Activated CD4-positive, alpha-beta T cell treated with anti-CD3 and anti-CD28 coated beads, Interleukin-2, amount 10 ng/mL, durations not matched to agents 7 days and 5 days (primary cell): Measurements from ENCODE around the gene FUT1. TPM values are rescaled to one million over a fixed set of nuclear protein-coding genes. Genes with fewer than 3 reads are reported as not detected.

ENCODE experiments used
- CTCF ChIA-PET: fragments of 350-600 bp; sonication (Branson Sonifier 250); formaldehyde crosslinking; loops from one replicate; lab custom pipeline; 2021; ENCODE audit warnings: antibody characterized with exemption; lab: Charles Lee
- POLR2A ChIA-PET: fragments of 350-600 bp; sonication (Branson Sonifier 250); formaldehyde crosslinking; loops from one replicate; lab custom pipeline; 2021; ENCODE audit warnings: antibody characterized with exemption; lab: Charles Lee
- DNase-seq: peaks from one replicate; pipeline ENCODE4 v3.0.0-alpha.2; 2020
- H3K27ac Mint-ChIP-seq: one replicate; pipeline ENCODE4 v1.8.0; 2021; ENCODE audit warnings: mild to moderate bottlenecking, moderate library complexity, mixed read lengths
- H3K27me3 Mint-ChIP-seq: one replicate; pipeline ENCODE4 v1.8.0; 2021; ENCODE audit warnings: mixed read lengths
- H3K36me3 Mint-ChIP-seq: one replicate; pipeline ENCODE4 v1.8.0; 2021; ENCODE audit warnings: low read depth, mixed read lengths
- H3K4me1 Mint-ChIP-seq: one replicate; pipeline ENCODE4 v1.8.0; 2021; ENCODE audit warnings: mixed read lengths
- H3K4me3 Mint-ChIP-seq: one replicate; pipeline ENCODE4 v1.8.0; 2021; ENCODE audit warnings: mild to moderate bottlenecking, moderate library complexity, mixed read lengths
- H3K9me3 Mint-ChIP-seq: one replicate; pipeline ENCODE4 v1.8.0; 2021; ENCODE audit warnings: mixed read lengths
- total RNA-seq, 2 experiments: library from RNA; stranded (reverse); gene quantifications; one replicate each; pipeline ENCODE4 v1.2.3, GENCODE V29; 2021

The FUT1 gene
- total RNA-seq, 2 experiments from 2014 or later, result 0.10 to 0.23 TPM

DNA sequence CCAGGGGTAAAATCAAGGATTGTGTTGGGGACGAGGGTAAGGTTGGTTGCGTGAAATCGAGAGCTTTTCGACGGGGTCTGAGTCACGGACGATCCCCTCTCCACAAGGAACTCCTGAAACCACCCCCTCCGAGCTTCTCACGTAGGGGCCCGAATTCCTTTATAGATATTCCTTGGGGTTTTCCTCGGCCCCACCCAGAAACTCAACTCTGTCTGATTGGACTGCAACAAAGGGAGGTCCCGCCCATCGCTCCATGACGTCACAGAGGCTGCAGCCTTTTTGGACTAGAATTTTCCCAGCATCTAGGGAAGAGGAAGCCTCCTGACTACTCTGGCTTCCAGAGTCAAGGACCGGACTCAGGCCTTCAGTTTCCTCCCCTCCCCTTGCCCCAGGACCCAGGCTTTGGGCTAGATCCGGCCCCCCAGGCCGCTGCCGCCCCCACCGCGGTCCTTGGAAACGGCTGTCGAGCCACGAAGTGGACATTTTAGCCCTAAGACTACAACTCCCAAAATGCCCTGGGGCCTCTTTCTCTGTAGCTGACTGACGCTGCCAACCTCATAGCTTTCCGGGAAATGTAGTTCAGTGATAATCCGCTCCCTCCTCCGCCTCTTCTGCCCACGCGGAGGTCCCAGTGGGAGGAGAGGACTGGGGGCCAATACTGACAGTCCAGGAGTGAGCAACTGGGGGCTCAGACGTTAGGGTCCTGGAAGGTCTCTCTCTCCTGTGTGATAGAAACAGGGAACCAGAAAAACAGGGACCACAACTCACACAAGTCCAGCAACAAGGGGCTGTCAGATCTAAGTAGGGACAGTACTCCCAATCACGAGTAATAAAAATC is 5.5 kb downstream of the FUT1 start, which contains the start of gene IZUMO1:
Gene IZUMO1, minus strand, starts transcription at position 172 of the 838 bp plus-strand sequence. CDS start 1,050 bp downstream, outside the sequence.
- CTCF ChIA-PET, result interaction anchor here (0.7 to 2.2 kb wide), 4 partner anchors 8 to 224 kb away, joined by 3 to 9 read pairs (median 4); partner anchors contain the start of gene BCAT2
- Mint-ChIP-seq H3K27ac (no peak within 1 kb of the TSS), H3K36me3 (no peaks in the 10 kb centered on the region), H3K4me3 (peak within 1 kb of the TSS; percentile 34), H3K27me3 (peaks cover 15% of the 10 kb centered on the region), H3K9me3 (no peaks in the 10 kb centered on the region), H3K4me1 (peaks cover 19% of the 10 kb centered on the region)
- DNase-seq, result peak; percentile 65
- POLR2A ChIA-PET, result no interaction called here

DNA sequence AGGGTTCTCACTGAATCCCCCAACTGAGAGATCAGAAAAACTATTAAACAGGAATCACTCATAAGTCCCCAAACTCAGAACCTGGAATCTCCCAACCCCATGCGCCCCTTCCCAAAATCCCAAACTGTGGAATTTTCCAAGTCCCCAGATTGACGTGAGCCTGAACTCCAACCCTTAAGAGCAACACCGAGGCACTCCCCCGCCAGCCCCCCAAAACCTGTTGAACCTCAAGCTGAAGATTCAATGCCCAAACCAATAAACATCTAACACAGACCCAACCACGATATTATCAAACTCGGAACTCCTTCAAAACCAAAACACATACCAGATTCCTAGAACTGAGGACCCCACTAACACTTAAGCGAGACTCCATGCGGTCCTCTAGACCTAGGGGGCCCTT is 6.3 kb downstream of the FUT1 start:
- Mint-ChIP-seq H3K4me1 (peaks cover 23% of the 10 kb centered on the region), H3K27me3 (peaks cover 15% of the 10 kb centered on the region), H3K27ac (no peak overlapping the region), H3K9me3 (no peaks in the 10 kb centered on the region), H3K36me3 (no peaks in the 10 kb centered on the region), H3K4me3 (no peak overlapping the region)
- no peak for DNase-seq
- POLR2A ChIA-PET, result no interaction called here
- CTCF ChIA-PET, result interaction anchor here (1.2 kb wide), 1 partner anchor 225 kb away, joined by 5 read pairs; no protein-coding TSS in a partner anchor

DNA sequence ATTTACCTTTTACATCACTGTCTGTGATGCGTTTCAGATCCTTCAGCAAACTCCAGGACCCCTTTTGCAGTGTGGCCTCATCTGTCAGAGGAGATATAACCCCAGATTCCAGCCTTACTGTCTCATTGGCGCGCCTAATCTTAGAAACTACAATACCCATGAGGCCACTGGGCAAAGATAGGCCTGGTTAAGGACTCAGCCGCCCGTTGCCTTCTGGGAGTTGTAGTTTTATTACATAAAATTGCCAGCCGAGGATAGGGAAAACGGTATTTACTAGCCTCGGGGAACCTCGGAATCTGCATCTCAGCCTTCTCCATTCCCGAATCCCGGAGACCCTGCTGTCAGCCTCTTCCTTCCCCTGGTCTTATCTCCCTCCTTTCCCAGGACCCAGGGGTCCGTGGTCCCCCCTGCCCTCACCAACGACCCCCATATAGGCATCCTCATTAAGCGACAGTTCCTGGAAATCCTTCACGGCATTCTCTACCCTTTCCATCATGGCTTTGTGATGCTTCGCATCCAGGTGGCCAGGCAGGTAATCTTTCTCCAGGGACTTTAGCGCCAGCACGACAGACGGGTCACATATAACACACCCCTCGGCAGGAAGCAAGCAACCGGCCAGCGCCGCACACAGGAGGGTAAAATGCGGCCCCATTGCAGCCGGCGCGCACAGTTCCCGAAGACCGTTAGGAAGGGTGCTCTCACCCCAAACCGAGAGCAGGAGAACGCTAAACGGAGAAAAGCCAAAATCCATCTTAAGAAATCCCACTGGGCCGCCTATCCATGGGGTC is 7.0 kb downstream of the FUT1 start:
- Mint-ChIP-seq H3K27me3 (peaks cover 16% of the 10 kb centered on the region), H3K27ac (no peak overlapping the region), H3K4me3 (no peak overlapping the region), H3K4me1 (peaks cover 25% of the 10 kb centered on the region), H3K36me3 (no peaks in the 10 kb centered on the region), H3K9me3 (no peaks in the 10 kb centered on the region)
- DNase-seq, result peak; percentile 67
- POLR2A ChIA-PET, result no interaction called here
- CTCF ChIA-PET, result no interaction called here

DNA sequence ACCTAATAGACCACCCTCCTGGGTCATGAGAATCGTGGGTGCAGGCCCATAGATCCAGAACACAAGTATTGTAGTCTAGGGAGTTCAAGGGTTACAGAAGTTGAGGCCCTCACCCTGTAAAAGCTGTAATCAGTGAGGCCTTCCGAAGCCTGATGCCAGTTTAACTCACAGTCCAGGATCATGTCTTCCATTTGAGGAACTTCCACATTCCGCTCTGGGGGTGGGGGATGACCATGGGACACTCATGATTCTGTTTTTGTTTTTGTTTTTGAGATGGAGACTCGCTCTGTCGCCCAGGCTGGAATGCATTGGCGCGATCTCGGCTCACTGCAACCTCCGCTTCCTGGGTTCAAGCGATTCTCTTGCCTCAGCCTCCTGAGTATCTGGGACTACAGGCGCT is 10.3 kb downstream of the FUT1 start:
- CTCF ChIA-PET, result no interaction called here

DNA sequence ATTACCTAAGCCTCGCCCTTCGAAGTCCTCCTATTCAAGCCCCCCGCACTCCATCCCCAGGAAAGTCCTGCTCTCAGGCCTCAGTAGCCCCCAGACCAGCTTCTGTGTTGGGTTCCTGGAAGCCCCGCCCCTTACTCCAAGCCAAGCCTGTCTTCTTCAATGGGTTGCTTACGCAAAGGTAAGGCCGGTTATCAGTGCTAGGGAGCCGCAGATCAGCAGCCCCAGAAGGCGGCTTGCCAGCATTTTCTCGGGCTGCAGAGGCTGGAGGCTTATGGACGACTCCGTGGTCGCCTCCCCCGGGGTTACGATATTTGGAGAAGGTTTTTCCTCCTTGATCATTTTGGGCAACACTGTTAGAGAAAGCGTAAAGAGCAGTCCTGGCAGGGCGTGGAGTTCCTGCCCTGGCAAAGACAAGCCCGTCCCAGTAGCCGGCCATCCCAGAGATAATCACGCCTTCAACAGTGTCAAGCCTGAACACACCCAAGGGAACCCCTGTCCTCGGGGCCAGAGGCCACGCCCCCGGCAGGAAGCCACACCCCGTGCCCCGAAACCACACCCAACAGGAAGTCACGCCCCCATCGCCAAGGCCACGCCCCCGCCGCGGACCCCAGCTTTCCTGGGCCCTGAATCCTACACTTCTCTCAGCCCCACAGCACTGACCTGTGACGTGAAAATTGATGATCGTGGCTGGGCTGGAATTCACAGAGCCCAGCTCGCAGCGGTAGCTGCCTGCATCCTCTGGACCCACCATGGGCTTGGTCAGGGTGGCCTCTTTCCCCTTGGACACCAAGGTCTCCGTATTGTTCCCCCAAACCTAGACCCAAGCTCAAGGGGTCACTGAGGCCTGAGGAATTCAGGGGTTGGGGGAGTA is 11.1 kb downstream of the FUT1 start:
- Mint-ChIP-seq H3K9me3 (no peaks in the 10 kb centered on the region), H3K27ac (no peak overlapping the region), H3K4me3 (no peak overlapping the region), H3K36me3 (no peaks in the 10 kb centered on the region), H3K4me1 (peaks cover 43% of the 10 kb centered on the region), H3K27me3 (peaks cover 21% of the 10 kb centered on the region)
- no peak for DNase-seq
- ChIA-PET POLR2A (interaction anchor here (0.5 kb wide), 1 partner anchor 47 kb away, joined by 4 read pairs; no protein-coding TSS in a partner anchor), CTCF (no interaction called here)

More for the DNA sequence above, 10.3 kb downstream of the FUT1 start:
- Mint-ChIP-seq H3K4me1 (peaks cover 44% of the 10 kb centered on the region), H3K9me3 (no peaks in the 10 kb centered on the region), H3K4me3 (no peak overlapping the region), H3K36me3 (no peaks in the 10 kb centered on the region), H3K27ac (no peak overlapping the region), H3K27me3 (peaks cover 21% of the 10 kb centered on the region)
- POLR2A ChIA-PET, result no interaction called here
- DNase-seq, result no peak

DNA sequence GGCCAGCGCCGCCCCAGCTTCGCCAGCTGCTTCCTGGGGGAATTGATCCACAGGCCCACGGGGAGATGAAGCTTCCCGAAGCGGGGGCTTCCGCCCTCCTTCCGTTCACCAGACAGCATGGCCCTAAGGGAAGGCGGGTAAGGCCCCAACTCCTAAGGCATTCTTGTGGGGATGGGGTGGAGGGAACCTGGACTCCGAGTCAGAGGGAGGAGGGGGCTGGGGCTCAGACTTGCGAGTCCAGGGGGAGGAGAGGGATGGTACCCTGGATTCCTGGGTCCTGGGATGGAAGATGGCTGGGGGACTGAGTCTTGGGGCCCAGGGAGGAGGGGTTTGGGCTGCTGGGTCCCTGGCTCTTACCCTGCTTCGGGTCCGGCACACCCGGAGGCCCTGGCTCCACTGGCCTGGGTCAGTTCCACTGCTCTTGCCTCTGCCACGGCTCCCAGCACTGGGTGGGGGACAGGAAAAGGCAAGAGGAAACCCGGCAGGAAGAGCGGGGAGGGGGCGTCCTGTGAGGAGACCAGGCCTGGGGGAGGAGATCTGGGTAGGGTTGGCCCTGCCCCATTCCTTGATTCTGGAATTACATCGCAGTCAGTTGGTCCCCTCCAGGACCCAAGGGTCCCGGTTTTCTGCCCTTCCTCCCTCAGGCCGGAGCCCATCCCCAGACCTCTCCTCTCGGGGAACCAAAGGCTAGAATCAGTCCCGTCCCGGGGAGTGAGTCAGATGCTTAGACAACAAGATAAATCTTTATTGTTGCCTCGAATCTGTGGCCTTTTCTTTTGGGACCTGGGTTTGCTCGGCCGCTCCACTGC is 12.1 kb downstream of the FUT1 start, which contains the start of gene RASIP1:
Gene RASIP1, minus strand, starts transcription at position 447 of the 809 bp plus-strand sequence. Its CDS starts 328 bp downstream, at position 119.
- H3K36me3 Mint-ChIP-seq, result no peaks in the 10 kb centered on the region
- ChIA-PET POLR2A (interaction anchor here (0.5 kb wide), 1 partner anchor 46 kb away, joined by 4 read pairs; no protein-coding TSS in a partner anchor), CTCF (interaction anchor here (1.9 kb wide), 1 partner anchor 24 kb away, joined by 4 read pairs; no protein-coding TSS in a partner anchor)
- H3K4me1 Mint-ChIP-seq, result peaks cover 34% of the 10 kb centered on the region
- no peak for DNase-seq
- H3K9me3 Mint-ChIP-seq, result no peaks in the 10 kb centered on the region
- H3K27me3 Mint-ChIP-seq, result peaks cover 17% of the 10 kb centered on the region
- no peak within 1 kb of the TSS for H3K27ac Mint-ChIP-seq
- H3K4me3 Mint-ChIP-seq, result no peak within 1 kb of the TSS

DNA sequence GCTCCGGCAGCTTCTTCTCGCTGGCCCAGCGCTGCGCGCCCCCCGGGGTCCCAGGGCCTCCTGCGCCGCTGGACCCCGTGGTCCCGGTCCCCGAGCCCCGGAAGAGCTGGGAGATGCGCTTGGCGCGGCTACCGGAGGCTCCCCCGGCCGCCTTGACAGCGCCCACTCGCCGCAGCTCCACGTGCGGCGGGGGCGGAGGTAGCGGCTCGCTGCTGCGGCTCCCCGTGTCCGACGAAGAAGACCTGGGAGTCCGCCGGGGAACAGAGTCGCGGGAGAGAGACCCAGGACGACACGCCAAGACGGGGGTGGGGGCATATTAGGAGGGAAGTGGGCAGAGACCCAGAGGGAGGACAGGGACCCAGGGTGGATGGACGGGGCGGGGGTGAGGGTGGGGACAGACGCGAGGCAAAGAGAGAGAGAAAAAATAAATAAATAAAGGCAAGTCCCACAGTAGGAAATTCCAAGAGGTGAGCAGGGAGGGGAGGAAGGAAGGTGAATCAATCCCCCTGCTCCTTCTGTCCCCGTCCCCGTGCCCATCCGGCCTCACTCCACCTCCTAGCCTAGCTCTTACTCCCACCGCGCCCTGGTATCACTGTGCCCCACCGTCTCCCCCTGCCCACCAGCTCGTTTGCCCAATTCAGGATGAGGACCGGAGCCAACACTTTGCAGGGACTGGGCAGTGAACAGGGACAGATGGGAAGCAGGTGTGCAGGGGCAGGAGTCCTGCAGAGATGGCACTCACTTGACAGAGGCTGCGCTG is 12.9 kb downstream of the FUT1 start:
- Mint-ChIP-seq H3K4me3 (no peak overlapping the region), H3K27me3 (peaks cover 17% of the 10 kb centered on the region), H3K4me1 (peaks cover 34% of the 10 kb centered on the region), H3K27ac (no peak overlapping the region), H3K36me3 (no peaks in the 10 kb centered on the region), H3K9me3 (no peaks in the 10 kb centered on the region)
- DNase-seq, result no peak
- ChIA-PET POLR2A (no interaction called here), CTCF (interaction anchor here (0.8 to 2.1 kb wide), 12 partner anchors 8 to 94 kb away, joined by 3 to 9 read pairs (median 4); partner anchors contain the start of genes CA11 and IZUMO1)

DNA sequence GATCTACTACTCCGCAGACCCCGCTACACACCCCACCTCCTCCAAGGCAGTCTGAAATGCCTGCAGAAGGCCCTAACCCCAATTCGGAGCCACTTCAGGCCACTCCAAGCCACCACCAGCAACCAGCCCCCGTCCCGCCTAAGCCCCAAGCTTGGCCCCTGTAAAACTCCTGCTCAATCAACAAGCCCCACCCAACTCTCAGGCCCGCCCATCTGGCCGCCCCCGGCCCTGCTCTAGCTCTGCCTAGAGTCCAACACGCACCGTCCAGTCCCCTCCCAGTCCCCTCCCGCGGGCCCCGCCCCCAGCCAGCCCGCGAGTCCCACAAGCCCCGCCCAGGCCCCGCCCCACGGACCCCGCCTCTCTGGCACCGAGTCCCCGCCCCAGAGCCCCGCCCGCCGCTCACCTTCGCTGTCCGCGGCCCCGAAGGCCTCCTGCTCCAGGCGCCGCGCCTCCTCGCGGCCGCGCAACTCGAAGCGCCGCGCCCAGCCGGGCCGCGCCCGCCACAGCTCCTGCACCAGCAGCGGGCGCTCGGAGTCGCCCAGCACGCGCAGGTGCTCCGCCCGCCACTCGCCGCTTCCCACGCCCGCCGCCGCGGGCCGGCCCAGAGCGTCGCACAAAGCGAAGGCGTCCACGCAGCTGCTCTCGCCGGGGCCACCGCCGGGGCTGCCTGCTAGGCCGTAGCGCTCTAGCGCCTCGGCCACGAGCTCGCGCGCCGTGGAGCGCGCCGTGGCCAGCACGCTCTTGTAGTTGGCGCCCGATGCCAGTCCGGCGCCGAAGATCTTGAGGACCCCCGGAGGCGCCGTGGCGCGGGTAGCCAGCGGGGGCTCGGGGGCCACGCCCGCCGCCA is 13.7 kb downstream of the FUT1 start:
- CTCF ChIA-PET, result interaction anchor here (0.6 to 2.1 kb wide), 13 partner anchors 9 to 130 kb away, joined by 3 to 9 read pairs (median 4); partner anchors contain the start of genes CA11 and IZUMO1
- H3K4me1 Mint-ChIP-seq, result peaks cover 34% of the 10 kb centered on the region
- no peaks in the 10 kb centered on the region for H3K9me3 Mint-ChIP-seq
- peaks cover 17% of the 10 kb centered on the region for H3K27me3 Mint-ChIP-seq
- H3K4me3 Mint-ChIP-seq, result peak overlapping the region; percentile 48
- no peaks in the 10 kb centered on the region for H3K36me3 Mint-ChIP-seq
- H3K27ac Mint-ChIP-seq, result peak overlapping the region; percentile 31
- DNase-seq, result peak; percentile 91
- POLR2A ChIA-PET, result no interaction called here

DNA sequence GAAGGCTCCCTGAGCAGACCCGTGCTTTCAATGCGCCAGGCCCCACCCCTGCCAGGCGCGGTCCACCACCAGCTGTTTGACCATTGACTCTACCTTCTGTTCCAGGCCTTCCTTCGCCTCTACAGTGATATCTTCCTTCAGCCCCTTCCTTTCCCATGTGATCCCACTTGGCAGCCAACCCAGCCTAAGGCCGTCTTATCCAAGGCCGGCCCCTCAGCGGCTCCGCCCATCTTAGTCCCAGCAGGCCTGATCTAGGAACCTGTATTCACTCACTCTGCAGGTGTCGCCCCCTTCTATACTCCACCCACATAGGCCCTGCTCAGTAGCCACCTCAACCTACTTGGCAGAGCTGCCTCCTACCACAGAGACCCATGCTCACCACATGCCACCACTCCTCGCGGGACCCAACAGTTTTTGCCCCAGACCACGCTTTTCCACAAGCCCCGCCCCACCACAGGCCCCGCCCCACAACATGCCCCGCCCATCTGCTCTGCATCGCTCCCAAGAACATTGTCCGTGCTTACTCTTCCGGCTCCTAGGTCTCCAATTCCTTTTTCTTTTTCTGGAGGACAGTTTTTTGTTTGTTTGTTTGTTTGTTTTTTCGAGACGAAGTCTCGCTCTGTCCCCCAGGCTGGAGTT is 15.0 kb downstream of the FUT1 start:
- POLR2A ChIA-PET, result no interaction called here

More for the DNA sequence above, 15.0 kb downstream of the FUT1 start:
- Mint-ChIP-seq H3K9me3 (no peaks in the 10 kb centered on the region), H3K27me3 (peaks cover 14% of the 10 kb centered on the region), H3K27ac (no peak overlapping the region), H3K36me3 (no peaks in the 10 kb centered on the region), H3K4me1 (peaks cover 34% of the 10 kb centered on the region), H3K4me3 (no peak overlapping the region)
- CTCF ChIA-PET, result interaction anchor here (1.4 to 2.1 kb wide), 3 partner anchors 12 to 24 kb away, joined by 3 to 6 read pairs (median 4); no protein-coding TSS in a partner anchor
- no peak for DNase-seq
